Esophagus mucosa (tissue), 1 donor: ENCODE results near the gene NUP98. TPM values are rescaled to one million over a fixed set of nuclear protein-coding genes. Genes with fewer than 3 reads are reported as not detected.

ENCODE experiments used
- ATAC-seq: fragments of 200-7000 bp; cut with Tn5 transposase; one replicate; pipeline ENCODE4 v1.9.1; 2020
- total RNA-seq: library from RNA; stranded (reverse); gene quantifications from one replicate; pipeline ENCODE4 v1.2.4, GENCODE V29; 2023
- donor health status: DM: yes; HTN: yes; CAD: no.

NUP98 gene
- total RNA-seq = 55.1 TPM

- ATAC-seq = peak; percentile 98
Measured at GRCh38 chr11:3797329-3798090, at the start of gene NUP98. Gene NUP98 (minus strand): TSS chr11:3797554. CDS start chr11:3782117, 15,437 bp downstream.

DNA sequence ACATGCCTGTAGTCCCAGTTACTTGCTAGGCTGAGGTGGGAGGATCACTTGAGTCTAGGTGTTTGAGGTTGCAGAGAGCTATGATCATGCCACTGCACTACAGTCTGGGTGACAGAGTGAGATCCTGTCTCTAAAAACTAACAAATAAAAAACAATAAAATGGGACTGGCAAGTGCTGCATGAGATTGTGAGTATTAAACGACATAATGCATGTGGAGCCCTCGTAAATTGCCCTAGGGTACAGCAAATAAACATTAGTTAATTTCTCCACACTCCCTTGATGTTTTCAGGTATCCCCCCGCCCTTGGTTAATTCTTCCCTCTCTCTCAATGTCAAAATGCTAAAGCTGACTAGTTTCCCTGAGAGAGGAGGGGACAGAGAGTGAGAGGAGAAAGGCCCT lies 48.3 kb upstream of the NUP98 start:
- ATAC-seq = no peak

GRCh38 chr11:3845246-3845645 lies 47.9 kb upstream of the NUP98 start:
- no peak for ATAC-seq

DNA sequence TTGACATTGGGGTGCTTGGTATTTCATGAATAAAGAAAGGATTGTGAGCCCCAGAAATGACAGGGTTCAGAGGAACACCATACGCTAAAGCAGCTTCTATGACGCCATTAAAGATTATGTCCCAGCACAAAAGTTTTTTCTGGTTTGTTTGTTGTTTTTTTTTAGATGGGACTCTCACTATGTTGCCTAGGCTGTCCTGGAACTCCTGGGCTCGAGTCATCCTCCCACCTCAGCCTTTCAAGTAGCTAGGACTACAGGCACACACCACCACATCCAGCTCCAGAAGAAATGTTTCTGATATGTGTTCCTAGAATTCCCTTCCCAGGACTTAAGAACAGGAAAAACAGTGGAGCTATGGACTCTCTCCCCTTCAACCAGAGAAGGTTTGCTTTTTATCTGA lies 46.0 kb upstream of the NUP98 start:
- no peak for ATAC-seq

DNA sequence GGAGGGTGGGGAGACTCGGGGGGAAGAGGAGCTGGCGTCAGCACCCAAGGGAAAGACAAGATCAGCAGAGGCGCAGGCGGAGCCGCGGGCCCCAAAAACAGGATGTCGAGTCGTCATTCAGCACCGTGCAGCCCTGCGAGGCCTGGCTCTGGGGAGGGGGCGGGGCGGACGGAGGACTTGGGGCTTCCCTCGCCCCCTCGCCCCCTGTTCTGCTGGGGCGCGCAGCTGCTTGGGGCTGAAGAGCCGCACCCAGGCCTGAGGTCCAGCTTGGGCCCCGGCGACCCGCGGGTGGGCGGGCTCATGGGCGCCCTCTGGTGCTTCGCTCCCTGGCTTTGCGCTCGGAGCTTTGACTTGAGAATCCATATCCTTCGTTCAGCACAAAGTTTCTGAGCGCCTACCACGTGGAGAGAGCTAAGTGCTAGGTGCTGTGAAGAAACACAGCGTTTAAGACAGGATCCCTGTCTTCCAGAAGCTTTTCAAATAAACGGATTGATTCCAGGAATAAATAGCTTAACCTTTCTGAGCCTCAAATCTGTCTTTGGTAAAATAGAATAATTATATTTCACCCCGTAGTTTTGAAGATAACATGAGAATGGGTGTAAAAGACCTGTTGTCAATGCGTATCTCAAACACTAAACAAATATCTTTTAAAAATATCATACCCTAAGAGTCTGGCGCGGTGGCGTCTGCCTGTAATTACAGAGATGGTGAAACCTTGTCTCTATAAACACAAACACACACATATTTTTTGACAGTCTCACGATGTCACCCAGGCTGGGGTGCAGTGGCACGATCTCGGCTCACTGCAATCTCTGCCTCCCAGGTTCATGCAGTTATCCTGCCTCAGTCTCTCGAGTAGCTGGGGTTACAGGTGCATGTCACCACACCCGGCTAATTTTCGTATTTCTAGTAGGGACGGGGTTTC lies 44.3 kb upstream of the NUP98 start:
- ATAC-seq = peak; percentile 74

- peak; percentile 81 for ATAC-seq
Measured at GRCh38 chr11:3840870-3841425, 43.6 kb upstream of the NUP98 start, which contains the start of gene RHOG. Gene RHOG (minus strand): TSS chr11:3840959. CDS start chr11:3828138, 12,821 bp downstream.

DNA sequence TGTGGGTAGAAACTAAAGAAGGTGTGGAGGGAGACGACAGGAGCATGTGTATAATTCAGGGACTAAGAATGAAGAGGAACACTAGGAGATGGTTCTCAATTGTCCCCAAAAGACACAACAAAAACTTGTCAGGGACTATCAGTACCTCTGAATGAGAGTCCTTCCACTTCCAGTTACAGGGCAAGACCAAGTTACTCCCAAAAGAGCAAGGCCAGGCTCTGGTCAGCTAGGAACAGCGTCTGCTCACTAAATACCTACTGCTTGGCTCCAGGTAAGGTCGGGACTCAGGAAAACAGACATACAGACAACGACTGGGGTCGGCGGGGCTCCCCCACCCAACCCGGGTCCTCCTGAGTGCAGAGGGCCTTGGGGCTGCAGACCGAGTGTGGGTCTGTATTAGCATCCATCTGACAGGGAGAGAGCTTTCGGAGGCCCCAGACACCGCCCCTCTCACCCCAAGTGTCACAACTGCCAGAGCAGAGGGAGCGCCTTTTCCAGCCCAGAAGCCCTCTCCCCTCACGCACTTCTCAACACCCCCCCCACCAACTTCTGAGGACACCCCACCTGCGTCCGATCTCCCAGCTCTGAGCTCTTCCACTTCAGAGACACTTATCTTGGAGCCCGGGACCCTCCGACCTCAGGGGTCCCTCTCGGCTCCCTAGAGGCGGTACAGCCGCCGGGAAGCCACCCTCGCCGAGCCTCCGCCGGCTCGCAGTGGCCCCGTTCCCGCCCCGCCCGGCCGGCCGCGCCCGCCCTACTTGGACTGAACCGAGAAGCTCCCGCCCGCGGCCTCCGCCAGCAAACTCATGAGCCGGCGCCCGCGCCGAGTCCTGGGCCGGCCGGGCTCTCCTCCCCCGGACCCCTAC lies 42.9 kb upstream of the NUP98 start:
- ATAC-seq = peak; percentile 49

DNA sequence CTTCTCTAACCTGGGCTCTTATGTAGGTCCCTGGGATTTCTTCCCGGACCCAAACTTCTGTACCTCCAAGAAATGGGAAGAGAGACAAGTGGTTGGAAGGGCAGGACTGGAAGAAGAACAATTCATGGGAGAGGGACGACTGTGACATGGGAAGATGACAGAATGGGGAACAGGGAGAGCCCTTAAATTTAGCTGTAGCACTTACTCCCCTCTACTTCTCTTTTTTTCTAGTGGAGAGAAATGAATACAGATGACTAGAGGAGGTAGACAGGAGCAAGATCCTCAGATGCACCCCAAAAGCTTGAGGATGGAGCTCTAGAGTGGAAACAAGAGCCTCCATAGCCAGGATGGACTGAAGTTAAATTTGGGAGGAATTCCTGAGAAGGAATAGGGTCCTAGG lies 41.1 kb upstream of the NUP98 start:
- ATAC-seq = no peak

- no peak for ATAC-seq
Measured at GRCh38 chr11:3837793-3838192, 40.4 kb upstream of the NUP98 start.

GRCh38 chr11:3836903-3837302 lies 39.5 kb upstream of the NUP98 start:
- ATAC-seq = no peak

DNA sequence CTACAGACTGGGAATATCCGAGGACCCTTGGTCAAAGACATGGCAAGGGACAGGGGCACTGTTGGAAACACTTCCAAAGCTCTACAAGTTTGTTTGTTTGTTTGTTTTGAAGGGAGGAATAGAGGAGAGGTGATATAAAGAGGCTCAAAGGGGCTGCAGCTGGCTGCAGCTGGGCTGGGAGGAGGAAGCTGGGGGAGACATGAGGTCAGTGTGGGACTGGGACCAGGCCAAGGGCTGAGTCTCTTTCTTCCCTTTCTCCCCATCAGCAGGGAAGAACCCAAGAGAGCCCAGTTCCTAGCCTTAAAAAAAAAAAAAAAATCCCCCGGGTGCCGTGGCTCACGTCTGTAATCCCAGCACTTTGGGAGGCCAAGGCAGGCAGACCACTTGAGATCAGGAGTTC lies 38.4 kb upstream of the NUP98 start:
- ATAC-seq = no peak

DNA sequence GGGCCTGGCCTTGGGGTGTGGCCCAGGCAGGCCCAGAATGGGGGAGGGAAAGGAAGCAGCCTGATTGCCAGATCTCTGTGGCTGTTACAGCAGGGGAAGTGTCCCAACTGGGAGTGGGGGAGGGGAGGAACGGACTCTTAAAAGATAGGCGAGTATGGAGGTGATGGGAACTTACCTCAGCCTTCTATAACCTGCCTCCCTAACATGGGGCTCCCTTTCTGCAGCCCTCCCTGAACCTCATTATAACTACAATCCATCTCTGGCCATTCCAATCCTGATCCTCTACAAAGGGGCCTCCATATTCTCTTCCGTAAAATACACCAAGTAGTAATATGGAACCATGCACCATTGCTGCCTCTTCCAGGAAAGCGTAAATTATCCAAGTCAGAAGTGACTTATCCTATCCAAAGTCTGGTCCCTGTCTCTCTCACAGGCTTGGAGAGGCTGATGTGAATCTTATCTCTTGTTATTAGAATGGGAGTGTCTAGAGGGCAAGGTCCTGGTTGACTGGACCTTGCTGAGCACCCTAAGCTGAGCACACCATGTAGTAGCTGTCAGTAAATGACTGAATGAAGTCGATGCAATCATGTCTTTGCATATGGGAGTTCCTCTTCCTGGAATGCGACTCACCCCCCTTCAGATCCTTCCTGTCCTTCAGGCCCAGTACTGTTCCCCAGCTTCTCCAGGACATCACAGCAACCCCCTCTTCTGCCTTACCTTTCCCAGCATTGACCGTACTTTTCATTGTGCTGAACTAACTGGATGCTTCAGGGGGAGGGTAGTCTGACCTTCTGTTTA lies 37.5 kb upstream of the NUP98 start:
- peak; percentile 55 for ATAC-seq

DNA sequence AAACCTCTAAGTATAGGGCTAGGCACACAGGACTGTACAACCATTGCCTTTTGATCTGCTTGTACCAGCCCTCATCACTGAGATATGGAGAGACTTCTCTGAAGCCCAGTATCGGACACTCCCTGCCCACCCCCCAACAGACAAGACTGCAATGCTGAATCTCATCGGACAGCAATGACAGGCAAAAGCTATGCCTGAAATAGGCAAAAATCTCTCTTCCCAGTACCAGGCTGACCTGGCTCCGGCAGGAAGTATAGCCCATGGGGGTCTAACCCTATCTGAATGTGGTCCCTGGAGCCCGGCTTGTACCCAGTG lies 37.0 kb upstream of the NUP98 start:
- no peak for ATAC-seq

DNA sequence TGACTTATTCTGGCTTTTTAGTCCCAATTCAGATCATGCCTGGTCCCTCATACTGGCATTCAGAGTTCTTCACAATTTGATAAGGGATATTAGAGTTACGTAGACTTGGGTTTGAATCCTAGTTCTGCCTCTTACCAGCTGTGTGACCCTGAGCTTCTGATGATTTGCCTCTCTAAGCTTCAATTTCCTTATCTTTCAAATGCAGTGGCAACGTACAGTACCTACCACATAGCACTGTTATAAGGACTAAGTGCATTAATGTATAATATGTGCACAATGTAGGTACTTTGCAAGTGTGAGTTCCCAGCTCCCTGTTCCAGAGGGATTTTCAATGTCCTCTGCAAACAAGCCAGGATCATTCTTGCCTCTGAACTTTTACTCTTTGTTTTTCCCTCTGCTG lies 36.1 kb upstream of the NUP98 start:
- no peak for ATAC-seq

DNA sequence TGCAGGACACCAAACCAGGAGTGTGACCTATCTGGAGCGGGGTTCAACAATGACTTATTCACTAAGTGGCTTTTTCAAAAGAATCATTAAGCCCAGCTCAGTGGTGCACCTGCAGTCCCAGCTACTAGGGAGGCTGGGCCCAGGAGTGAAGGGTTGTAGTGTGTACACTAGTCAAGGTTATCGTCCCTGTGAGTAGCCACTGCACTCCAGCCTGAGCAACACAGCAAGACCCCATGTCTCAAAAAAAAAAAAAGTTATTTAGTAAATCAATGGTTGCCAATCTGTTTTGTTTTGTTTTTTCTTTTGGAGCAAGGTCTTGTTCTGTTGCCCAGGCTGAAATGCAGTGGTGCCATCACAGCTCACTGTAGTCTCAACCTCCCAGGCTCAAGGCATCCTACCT lies 35.5 kb upstream of the NUP98 start:
- no peak for ATAC-seq

DNA sequence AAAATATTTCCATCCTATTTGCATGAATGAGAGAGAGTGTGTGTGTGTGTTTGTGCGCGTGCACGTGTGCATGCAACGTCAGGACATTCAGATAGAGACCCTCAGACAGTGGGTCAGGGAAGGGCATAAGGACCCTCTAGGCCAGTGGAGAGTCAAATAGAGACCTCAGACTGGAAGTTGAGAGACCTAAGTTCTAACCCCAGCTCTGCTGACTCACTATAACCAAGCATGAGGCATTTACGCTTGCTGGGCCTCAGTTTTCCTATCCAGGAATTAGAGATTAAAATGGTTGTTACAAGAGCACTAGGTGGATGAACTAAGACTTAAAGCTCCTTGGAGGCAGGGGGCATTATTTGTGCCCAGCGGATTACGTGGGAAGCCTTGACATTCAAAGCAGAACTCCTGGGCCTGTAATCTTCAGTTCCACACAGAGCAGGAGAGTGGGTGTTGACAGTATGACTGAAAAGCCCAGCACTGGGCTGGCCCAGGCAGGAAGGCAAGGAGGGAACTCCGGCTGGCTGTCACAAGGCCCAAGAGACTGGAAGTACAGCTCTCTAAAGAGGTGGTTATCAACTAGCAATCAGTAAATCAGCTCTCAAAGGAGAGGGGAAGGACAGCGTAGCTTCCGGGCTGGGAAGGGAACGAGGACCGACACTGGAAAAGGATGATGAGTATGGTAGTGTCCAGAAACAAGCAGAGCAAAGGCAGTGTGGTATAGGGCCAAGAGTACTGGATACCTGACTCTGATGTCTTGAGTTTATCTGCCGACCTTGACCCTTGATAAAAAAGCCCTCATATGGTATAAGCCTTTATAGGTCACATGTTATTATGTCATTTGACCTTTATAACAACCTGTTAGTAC lies 34.3 kb upstream of the NUP98 start:
- ATAC-seq = no peak

DNA sequence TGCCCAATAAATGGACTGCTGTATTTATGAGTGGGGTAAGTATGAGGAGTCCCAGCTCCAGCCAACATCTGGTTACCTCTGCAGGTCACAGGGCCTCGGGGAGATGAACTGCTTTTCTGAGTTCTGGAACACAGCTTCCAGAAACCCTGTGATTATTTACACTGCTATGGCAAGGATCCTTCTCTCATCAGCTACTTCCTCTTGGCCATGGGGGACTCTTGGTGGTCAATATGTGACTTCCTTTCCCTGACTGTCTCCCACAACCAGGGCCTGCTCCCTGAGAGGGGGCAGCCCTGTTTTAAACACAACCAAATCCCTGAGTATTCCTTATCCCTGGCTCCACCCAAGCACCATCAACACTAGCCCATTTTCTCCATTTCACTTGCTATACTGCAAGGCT lies 33.4 kb upstream of the NUP98 start:
- ATAC-seq = no peak

DNA sequence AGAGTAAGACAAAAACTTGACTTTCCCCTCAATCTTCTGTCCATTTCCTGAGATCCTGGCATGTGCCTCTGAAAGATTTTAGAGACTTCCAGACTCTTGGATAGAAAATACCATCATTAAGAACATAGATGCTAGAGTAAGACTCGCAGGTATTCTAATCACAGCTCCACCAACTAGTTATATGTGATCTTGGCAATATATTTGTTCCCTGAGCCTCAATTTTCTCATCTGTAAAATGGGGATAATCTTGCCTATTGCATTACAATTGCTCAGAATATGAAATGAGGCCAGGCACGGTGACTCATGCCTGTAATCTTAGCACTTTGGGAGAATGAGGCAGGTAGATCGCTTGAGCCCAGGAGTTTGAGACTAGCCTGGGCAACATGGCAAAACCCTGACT lies 32.7 kb upstream of the NUP98 start:
- no peak for ATAC-seq

- ATAC-seq = no peak
Measured at GRCh38 chr11:3827434-3828186, 30.3 kb upstream of the NUP98 start.

DNA sequence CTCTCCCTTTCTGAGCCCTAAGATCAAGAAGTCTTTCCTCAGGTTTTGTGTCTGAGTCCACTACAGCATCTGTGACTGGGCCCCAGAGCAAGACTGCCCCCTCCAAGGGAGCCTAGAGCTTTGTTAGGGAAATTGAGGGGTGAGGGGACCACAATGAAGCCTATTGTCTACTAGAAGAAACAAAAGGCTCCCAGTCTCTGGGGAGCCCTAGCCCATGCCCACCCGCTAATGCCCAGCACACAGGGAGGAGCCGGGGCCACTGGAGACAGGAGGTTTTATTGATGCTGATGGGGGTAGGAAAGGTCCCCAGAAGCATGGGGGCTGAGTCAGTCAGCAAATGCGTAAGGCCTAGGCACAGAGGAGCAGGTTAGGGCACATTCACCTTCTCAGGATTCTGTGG lies 29.4 kb upstream of the NUP98 start:
- no peak for ATAC-seq
